Stimulated activated CD8-positive, alpha-beta memory T cell treated with anti-CD3 and anti-CD28 coated beads, Interleukin-7, amount 100 ng/mL, for 48 hours (primary cell): Measurements from ENCODE around the gene TMEM217.
A peak's percentile ranks its signal among the peaks of the same experiment; 100 is the strongest.
"Not testable (repeated sequence)": the region's sequence is repeated elsewhere in the genome, so short reads cannot be mapped to it uniquely, and the experiment has no call there.

Experiments
- DNase-seq, 2 donors: peaks; one replicate each; pipeline ENCODE4 v3.0.0-alpha.2; 2020; ENCODE audit warnings: low read depth in 1 of 2; ENCODE audit errors: extremely low read depth in 1 of 2

TMEM217 gene

DNA sequence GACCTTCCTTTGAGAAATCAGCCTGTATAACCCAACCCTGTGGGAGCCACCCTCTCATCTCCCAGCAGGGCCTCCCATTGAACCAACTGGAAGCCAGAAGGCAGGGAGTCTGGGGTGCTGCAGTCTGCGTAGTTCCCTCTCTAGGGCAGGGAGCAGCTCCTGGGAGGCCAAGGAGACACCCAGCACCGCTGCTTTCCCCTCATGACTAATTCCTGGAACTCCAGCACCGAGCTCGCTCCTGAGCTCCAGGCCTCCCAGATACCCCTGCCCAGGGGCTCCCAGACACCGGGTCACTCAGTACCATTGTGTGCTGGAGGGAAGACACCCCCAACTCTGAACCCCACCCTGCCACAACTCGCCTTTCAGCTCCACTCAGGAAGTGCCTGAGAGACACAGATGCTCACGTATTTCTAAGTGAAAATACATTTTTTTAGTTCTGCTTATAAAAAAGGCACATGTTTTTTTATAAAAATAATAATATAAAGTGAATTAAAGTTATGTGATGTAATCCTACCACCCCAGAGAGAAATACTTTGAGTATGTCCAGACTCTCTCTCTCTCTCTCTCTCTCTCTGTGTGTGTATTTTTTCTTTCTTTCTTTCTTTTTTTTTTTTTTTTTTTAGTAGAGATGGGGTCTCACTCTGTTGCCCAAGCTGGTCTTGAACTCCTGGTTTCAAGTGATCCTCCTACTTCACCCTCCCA lies 70.5 kb downstream of the TMEM217 start:
- DNase-seq: no peak

GRCh38 chr6:37185949-37186720 lies 71.8 kb downstream of the TMEM217 start:
- DNase-seq: not testable (repeated sequence)

DNA sequence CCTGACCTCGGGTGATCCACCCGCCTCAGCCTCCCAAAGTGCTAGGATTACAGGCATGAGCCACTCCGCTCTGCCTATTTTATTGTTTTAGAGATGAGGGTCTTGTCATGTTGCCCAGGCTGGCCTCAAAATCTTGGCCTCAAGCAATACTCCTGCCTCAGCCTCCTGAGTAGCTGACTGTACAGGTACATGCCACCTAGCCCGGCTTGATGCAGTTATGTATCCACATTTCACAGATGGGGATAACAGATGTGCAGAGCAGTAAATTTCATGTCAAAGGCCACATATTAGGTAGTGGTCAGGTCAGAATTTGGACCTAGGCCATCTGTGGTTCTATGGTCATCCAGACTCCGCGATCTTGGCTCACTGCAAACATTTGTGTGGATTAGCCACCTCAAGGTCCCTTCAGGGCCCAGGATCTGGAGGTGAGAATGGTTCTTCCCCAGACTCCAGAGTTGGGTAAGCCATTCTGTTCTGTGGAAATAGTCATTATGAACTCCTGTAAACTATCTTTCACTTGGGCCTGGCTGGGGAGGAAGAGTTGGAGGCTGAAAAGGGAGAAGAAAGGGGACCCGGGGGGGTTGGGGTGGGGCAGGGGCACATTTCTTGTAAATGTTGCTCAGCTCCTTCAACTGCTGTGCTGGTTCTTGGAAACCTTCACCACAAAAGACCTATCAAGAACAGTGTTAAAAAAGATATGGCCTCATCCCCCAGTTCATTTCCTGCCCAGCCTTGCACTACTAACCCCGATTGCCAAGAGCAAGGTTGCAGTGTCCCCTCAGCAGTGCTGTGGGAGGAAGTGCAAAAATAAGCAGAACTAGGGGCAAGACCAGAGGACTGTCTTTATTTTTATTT lies 75.0 kb downstream of the TMEM217 start:
- peak in 1 of 2 donors; percentile 69 for DNase-seq

DNA sequence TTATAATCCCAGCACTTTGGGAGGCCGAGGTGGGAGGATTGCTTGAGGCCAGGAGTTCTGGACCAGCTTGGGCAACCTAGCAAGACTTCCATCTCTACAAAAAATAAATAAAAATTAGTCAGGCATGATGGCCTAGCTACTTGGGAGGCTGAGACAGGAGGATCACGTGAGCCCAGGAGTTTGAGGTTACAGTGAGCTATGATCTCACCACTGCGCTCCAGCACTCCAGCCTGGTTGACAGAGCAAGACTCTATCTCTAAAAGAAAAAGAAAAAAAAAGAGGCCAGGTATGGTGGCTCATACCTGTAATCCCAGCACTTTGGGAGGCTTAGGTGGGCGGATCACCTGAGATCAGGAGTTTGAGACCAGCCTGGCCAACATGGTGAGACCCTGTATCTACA lies 77.3 kb downstream of the TMEM217 start:
- DNase-seq: not testable (repeated sequence)

DNA sequence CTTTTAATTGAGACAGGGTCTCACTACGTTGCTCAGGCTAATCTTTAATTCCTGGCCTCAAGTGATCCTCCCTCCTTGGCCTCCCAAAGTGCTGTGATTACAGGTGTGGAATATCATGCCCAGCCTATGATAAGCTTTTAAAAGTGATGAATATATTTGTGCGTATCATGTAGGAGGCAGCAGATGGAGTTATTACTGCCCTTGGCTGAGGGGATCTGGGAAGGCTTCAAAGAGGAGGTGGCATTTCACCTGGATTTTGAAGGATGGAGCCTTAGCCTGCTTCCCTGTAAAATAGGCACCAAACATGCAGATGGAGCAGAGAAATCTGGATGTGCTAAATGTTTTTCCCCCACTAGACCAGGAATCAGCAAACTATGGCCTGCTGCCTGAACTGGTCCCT lies 77.9 kb downstream of the TMEM217 start:
- no peak for DNase-seq

GRCh38 chr6:37177935-37178517 lies 79.9 kb downstream of the TMEM217 start:
- DNase-seq: no peak

- no peak for DNase-seq
These were observed 80.6 kb downstream of the TMEM217 start for GRCh38 chr6:37177077-37177934.

GRCh38 chr6:37176268-37177076 lies 81.5 kb downstream of the TMEM217 start:
- no peak for DNase-seq

DNA sequence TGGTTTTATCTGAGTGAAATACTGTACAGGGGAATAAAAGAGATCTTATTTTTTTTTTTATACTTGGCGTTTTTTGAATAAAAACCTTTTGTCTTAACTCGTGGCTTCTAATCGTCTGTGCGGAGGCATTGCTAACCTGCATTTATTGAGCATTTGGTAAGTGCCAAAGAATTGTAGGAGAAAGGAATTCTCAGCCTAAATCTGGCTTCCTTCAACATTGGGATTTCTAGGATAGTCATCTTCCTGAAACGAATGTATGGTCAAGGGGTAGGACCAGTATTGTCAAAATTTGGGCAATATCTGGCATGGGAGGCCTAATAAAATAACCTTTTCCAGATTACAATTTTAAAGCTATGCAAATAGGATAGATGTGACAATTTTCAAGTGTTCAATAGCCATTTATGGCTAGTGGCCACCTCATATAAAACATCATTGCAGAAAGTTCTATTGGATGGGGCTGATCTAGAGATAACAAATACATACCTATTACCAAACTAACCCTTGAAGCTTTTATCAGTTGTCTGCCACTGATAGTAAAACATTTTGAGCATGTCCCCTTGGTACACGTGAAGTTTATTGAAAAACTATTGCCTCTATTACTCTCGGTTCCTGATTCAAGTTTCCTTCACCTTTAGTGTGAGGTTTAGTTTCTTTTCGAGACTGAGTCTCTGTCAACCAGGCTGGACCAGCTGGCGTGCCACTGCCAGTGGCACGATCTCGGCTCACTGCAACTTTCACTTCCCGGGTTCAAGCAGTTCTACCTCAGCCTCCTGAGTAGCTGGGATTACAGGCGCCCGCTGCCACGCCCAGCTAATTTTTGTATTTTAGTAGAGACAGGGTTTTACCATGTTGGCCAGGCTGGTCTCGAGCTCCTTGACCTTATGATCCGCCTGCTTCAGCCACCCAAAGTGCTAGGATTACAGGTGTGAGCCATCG lies 82.3 kb downstream of the TMEM217 start:
- no peak for DNase-seq

DNA sequence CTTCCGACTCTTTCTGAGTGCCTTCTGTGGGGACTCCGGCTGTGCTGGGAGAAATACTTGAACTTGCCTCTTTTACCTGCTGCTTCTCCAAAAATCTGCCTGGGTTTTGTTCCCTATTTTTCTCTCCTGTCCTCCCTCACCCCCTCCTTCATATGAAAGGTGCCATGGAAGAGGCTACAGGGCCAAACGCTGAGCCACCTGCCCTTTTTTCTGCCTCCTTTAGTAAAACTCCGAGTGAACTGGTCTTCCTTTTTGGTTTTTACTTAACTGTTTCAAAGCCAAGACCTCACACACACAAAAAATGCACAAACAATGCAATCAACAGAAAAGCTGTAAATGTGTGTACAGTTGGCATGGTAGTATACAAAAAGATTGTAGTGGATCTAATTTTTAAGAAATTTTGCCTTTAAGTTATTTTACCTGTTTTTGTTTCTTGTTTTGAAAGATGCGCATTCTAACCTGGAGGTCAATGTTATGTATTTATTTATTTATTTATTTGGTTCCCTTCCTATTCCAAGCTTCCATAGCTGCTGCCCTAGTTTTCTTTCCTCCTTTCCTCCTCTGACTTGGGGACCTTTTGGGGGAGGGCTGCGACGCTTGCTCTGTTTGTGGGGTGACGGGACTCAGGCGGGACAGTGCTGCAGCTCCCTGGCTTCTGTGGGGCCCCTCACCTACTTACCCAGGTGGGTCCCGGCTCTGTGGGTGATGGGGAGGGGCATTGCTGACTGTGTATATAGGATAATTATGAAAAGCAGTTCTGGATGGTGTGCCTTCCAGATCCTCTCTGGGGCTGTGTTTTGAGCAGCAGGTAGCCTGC lies 83.2 kb downstream of the TMEM217 start:
- no peak for DNase-seq

DNA sequence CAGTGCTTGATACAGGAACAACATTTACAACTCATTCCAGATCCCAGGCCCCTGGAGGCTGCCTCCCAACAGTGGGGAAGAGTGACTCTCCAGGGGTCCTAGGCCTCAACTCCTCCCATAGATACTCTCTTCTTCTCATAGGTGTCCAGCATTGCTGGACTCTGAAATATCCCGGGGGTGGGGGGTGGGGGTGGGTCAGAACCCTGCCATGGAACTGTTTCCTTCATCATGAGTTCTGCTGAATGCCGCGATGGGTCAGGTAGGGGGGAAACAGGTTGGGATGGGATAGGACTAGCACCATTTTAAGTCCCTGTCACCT lies 83.8 kb downstream of the TMEM217 start:
- DNase-seq: no peak

DNA sequence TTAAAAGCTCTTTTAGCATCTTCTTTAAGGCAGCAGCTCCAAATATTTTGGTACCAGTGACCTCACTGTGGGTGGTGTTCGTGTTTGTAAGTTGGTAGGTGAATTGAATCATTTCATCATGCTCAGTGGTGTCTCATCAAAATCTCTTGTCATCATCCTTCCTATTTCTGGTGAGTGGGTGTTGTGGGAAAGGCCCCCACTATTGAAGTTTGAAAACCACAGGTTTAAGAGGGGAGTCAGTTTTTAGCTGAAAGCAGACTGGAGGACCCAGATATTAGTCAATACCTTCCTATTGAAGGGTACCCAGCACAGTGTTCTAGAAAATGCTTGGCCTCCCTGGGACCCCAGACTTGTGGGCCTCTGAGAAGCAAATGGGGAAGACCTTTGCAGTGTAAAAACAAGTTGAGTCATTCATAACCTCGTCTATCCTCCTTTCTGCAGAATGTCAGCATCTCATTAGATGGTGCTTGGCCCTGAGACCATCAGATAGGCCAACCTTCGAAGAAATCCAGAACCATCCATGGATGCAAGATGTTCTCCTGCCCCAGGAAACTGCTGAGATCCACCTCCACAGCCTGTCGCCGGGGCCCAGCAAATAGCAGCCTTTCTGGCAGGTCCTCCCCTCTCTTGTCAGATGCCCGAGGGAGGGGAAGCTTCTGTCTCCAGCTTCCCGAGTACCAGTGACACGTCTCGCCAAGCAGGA lies 84.3 kb downstream of the TMEM217 start:
- peak in 1 of 2 donors; percentile 57 for DNase-seq

DNA sequence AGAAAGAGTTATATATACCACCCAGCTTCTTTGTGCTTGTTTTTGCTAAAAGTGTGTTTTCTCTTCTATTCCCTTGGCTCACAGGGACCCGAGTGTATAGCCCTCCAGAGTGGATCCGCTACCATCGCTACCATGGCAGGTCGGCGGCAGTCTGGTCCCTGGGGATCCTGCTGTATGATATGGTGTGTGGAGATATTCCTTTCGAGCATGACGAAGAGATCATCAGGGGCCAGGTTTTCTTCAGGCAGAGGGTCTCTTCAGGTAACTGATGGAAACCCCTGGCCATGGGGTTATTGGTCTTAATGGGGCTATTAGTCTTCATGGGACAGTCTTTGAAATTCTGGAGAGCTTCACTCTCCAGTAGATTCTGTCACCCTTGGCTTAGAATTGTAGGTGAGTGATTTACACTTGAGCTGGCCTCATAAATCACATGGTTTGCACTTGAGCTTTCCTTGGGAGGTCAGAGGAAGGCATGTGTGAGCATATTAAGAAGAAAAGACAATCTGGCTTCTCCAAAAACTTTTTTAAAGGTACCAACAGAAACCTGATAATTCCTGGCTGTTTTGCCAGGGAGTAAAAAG lies 84.9 kb downstream of the TMEM217 start:
- no peak for DNase-seq

DNA sequence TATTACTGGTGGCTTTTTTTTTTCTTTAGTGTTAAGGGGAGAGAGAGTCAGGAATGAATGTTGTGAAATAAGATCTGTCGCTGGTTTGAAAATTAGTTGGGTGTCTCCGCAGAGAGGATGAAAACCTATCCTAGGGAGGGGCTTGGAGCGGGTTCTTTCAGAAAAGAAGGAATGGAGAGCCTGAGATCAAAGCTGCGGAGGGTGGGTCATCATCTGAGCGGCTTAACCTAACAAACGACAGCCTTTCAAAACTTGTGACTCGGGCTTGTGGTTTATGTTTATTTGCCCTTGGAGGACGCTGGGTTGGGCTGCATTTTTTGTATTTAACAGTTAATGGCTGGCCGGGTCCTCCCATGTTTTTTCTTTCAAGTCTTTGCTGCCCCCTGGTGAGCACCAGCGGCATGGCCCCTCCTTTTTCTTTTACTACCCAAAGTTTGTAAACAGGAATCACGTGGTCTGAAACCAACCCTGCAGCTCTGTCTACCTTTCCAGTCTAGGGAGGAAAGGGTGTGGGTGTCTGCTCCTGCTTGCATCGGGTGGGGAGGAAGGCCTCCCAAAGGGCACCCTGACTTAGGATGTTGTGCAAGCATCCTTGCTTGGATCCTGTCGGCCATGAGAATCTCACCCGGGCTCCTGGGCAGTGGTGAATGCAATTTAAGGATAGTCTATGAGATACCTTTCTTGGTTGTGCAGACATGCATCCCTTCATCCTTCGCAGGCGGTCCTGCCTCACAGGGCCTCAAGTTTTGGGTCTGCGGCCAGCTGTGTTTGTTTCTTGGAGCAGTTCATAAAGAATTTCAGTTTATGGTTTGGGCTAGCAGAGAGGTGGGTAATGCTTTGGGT lies 85.8 kb downstream of the TMEM217 start:
- DNase-seq: peak in 1 of 2 donors; percentile 80

DNA sequence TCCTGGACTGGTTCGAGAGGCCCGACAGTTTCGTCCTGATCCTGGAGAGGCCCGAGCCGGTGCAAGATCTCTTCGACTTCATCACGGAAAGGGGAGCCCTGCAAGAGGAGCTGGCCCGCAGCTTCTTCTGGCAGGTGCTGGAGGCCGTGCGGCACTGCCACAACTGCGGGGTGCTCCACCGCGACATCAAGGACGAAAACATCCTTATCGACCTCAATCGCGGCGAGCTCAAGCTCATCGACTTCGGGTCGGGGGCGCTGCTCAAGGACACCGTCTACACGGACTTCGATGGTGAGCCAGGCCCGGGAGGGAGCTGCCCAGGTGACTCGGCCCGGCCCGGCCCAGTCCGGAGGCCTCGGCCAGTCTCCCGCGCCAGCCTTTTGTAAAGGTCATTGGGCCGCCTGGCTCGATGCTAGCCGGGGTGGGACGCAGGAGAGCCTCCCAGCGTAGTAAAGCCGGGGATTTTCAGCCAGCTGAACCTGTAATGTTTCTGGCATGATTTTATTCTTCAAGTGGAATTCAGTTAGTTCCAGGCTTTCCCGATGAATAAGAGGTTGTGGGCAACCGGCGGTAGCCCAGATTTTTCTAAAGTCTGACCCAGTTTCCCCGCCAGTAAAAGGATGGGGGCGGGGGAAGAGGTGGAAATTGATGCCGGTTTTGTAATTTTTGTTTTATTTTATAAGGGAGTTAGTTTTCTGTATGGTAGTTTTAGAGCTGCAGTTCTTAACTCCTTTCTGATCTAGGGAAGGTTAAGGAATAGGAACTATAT lies 86.6 kb downstream of the TMEM217 start:
- no peak for DNase-seq
